ENCODE measurements around the gene HERC2. TPM values are rescaled to one million over a fixed set of nuclear protein-coding genes. Genes with fewer than 3 reads are reported as not detected.

HERC2 gene
- total and polyA plus RNA-seq, 2 of the 13 experiments (the other 11 are each of a cell fraction or from before 2014, with no cell fraction given) = 17.6 to 24.8 TPM

DNA sequence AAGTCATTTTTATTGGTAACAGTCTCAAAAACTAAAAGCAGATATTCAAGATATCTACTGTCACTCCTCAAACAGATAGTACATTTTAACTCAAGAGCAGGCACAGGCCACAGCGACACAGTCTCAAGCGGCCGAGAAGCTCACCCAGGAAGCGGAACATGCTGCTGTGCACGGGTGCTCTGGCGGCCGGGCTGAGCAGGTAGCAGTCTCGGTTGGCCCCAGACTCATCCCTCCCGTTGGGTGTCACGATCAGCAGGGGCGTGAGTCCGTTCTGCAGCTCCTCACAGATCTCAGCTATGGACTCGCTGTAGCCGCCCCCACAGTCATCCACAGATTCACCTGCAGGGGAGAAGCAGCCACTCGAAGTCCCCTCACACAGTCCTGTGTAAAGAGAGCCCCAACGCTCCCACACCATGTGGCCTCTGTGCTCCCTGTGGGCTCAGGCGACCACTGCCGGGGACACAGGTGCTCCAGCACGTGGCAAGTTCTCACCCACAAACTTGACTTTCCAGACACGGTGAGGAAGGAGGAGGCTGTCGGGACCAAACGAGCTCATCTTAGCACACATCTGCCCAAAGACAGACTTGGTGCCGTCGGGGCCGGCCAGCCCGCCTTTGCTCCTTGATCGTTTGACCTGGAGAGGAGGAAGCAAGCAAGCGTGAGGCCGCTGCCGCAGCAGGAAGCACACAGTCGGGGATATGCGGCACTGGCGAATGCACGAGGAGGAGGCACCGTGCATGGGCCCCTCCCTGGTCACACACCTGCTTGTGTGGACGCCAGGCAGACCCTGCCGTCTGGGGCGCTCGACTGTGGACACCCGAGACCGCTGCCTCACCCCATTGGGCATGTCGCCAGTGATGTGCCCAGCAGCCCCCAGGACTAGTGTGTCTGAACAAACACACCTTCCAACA, 205.2 kb downstream of the HERC2 start:
- Histone ChIP-seq H3K27me3 (ENCODE audit: control insufficient read depth in 1 of 2, insufficient read depth in 2 of 2, low read length in 2 of 2) (no peaks in the 10 kb centered on the region), H4K20me1 (ENCODE audit: insufficient read depth, low read length) (no peaks in the 10 kb centered on the region), H3K4me1 (ENCODE audit: insufficient read depth, low read length) (no peaks in the 10 kb centered on the region), H3K79me2 (ENCODE audit: insufficient read depth, low read length) (no peaks in the 10 kb centered on the region), H3K36me3 (replicated peaks in 1 of 2; ENCODE audit: control insufficient read depth in 1 of 2, insufficient read depth in 2 of 2, low read length in 2 of 2) (peaks cover 17 to 71% of the 10 kb centered on the region in 2 experiments; a peak in 4 of 5 replicates), H3K4me3 (replicated peaks in 1 of 3; ENCODE audit: insufficient read depth in 1 of 3, low read depth in 2 of 3, low read length in 3 of 3) (no peak overlapping the region), H2AFZ (ENCODE audit: low read length) (no peak overlapping the region), H3K4me2 (ENCODE audit: low read depth, low read length) (no peak overlapping the region), H3K9me3 (ENCODE audit: low read length) (no peaks in the 10 kb centered on the region), H3K27ac (ENCODE audit: extremely low read length, insufficient read depth, low read length) (no peak overlapping the region), H3K9ac (ENCODE audit: insufficient read depth, low read depth, low read length) (no peak overlapping the region)
- BruUV-seq (replicated peaks) = no TSS peak
- CTCF ChIA-PET (ENCODE audit: low intra/inter-chr PET ratio, low total read pairs) = no interaction called here
- 98% methylated on average over 25 of the region's 42 CpGs for WGBS (ENCODE audit: low lambda C conversion rate)
- in situ Hi-C loops (cut with HindIII; ENCODE audit: extremely low pct_ligation_motif_present, low pct_unique_long_range_greater_than_20kb) (no loop called here), intact Hi-C loops (cut with micrococcal nuclease; ENCODE audit: unreplicated experiment) (no loop called here)
- POLR2A ChIA-PET = no interaction called here
- FAIRE-seq = no peak
- no peak for DNase-seq (ENCODE audit: low spot score)
- no peak for ATAC-seq
- TF ChIP-seq NCOA2 (CRISPR knock-in tag; IDR thresholded peaks at IDR 0.05) = no peak
- TF ChIP-seq CEBPG (CRISPR knock-in tag; IDR thresholded peaks at IDR 0.05) = no peak
- TF ChIP-seq ZNF773 (CRISPR knock-in tag; IDR thresholded peaks at IDR 0.05; ENCODE audit: borderline replicate concordance) = no peak
- TF ChIP-seq, protein P1, sequence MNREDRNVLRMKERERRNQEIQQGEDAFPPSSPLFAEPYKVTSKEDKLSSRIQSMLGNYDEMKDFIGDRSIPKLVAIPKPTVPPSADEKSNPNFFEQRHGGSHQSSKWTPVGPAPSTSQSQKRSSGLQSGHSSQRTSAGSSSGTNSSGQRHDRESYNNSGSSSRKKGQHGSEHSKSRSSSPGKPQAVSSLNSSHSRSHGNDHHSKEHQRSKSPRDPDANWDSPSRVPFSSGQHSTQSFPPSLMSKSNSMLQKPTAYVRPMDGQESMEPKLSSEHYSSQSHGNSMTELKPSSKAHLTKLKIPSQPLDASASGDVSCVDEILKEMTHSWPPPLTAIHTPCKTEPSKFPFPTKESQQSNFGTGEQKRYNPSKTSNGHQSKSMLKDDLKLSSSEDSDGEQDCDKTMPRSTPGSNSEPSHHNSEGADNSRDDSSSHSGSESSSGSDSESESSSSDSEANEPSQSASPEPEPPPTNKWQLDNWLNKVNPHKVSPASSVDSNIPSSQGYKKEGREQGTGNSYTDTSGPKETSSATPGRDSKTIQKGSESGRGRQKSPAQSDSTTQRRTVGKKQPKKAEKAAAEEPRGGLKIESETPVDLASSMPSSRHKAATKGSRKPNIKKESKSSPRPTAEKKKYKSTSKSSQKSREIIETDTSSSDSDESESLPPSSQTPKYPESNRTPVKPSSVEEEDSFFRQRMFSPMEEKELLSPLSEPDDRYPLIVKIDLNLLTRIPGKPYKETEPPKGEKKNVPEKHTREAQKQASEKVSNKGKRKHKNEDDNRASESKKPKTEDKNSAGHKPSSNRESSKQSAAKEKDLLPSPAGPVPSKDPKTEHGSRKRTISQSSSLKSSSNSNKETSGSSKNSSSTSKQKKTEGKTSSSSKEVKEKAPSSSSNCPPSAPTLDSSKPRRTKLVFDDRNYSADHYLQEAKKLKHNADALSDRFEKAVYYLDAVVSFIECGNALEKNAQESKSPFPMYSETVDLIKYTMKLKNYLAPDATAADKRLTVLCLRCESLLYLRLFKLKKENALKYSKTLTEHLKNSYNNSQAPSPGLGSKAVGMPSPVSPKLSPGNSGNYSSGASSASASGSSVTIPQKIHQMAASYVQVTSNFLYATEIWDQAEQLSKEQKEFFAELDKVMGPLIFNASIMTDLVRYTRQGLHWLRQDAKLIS (CRISPR knock-in tag; IDR thresholded peaks at IDR 0.05) = no peak
- TF ChIP-seq, protein P2, sequence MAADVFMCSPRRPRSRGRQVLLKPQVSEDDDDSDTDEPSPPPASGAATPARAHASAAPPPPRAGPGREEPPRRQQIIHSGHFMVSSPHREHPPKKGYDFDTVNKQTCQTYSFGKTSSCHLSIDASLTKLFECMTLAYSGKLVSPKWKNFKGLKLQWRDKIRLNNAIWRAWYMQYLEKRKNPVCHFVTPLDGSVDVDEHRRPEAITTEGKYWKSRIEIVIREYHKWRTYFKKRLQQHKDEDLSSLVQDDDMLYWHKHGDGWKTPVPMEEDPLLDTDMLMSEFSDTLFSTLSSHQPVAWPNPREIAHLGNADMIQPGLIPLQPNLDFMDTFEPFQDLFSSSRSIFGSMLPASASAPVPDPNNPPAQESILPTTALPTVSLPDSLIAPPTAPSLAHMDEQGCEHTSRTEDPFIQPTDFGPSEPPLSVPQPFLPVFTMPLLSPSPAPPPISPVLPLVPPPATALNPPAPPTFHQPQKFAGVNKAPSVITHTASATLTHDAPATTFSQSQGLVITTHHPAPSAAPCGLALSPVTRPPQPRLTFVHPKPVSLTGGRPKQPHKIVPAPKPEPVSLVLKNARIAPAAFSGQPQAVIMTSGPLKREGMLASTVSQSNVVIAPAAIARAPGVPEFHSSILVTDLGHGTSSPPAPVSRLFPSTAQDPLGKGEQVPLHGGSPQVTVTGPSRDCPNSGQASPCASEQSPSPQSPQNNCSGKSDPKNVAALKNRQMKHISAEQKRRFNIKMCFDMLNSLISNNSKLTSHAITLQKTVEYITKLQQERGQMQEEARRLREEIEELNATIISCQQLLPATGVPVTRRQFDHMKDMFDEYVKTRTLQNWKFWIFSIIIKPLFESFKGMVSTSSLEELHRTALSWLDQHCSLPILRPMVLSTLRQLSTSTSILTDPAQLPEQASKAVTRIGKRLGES (CRISPR knock-in tag; IDR thresholded peaks at IDR 0.05; ENCODE audit: borderline replicate concordance) = no peak
- no peak for TF ChIP-seq HNRNPL (IDR thresholded peaks at IDR 0.05; ENCODE audit: low read depth, low read length)
- no peak for TF ChIP-seq ZNF674 (CRISPR knock-in tag; IDR thresholded peaks at IDR 0.05; ENCODE audit: low read depth)
- TF ChIP-seq, protein P3, sequence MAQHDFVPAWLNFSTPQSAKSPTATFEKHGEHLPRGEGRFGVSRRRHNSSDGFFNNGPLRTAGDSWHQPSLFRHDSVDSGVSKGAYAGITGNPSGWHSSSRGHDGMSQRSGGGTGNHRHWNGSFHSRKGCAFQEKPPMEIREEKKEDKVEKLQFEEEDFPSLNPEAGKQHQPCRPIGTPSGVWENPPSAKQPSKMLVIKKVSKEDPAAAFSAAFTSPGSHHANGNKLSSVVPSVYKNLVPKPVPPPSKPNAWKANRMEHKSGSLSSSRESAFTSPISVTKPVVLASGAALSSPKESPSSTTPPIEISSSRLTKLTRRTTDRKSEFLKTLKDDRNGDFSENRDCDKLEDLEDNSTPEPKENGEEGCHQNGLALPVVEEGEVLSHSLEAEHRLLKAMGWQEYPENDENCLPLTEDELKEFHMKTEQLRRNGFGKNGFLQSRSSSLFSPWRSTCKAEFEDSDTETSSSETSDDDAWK (CRISPR knock-in tag; IDR thresholded peaks at IDR 0.05) = no peak
- no peak for TF ChIP-seq ZNF720 (CRISPR knock-in tag; IDR thresholded peaks at IDR 0.05)
- TF ChIP-seq, protein P4, sequence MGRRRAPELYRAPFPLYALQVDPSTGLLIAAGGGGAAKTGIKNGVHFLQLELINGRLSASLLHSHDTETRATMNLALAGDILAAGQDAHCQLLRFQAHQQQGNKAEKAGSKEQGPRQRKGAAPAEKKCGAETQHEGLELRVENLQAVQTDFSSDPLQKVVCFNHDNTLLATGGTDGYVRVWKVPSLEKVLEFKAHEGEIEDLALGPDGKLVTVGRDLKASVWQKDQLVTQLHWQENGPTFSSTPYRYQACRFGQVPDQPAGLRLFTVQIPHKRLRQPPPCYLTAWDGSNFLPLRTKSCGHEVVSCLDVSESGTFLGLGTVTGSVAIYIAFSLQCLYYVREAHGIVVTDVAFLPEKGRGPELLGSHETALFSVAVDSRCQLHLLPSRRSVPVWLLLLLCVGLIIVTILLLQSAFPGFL (CRISPR knock-in tag; IDR thresholded peaks at IDR 0.05) = no peak
- TF ChIP-seq TRIM24 (CRISPR knock-in tag; IDR thresholded peaks at IDR 0.05) = no peak
- no peak for TF ChIP-seq ZNF432 (CRISPR knock-in tag; IDR thresholded peaks at IDR 0.05; ENCODE audit: borderline replicate concordance)
- TF ChIP-seq, protein P5, sequence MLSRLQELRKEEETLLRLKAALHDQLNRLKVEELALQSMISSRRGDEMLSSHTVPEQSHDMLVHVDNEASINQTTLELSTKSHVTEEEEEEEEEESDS (CRISPR knock-in tag; IDR thresholded peaks at IDR 0.05; ENCODE audit: borderline replicate concordance) = no peak
- no peak for TF ChIP-seq ZNF441 (CRISPR knock-in tag; IDR thresholded peaks at IDR 0.05; ENCODE audit: borderline replicate concordance)

Measured in HepG2 (cell line).